GM12878 (cell line): ENCODE measurements around the gene ADAMTS17. TPM values are rescaled to one million over a fixed set of nuclear protein-coding genes. Genes with fewer than 3 reads are reported as not detected.

Experiments
- ATAC-seq: fragments of 200-7000 bp; cut with Tn5 transposase; 3 replicates; pipeline ENCODE4 v1.9.1; 2020; ENCODE audit warnings: mild to moderate bottlenecking, moderate library complexity
- BruUV-seq: library from RNA; stranded (reverse); fragments of 400-500 nt; replicated peaks from 2 replicates; lab custom pipeline; 2021; lab: Mats Ljungman, UMichigan
- CTCF ChIA-PET: fragments of 300-600 bp; sonication (Branson Sonifier 250); formaldehyde crosslinking; extraction: SDS; loops from one replicate; lab custom pipeline; 2021; ENCODE audit warnings: inconsistent platforms; lab: Yijun Ruan, JAX
- POLR2A ChIA-PET: fragments of 350-600 bp; formaldehyde crosslinking; extraction: SDS; loops from one replicate; lab custom pipeline; 2021; ENCODE audit warnings: inconsistent platforms; lab: Charles Lee
- RAD21 ChIA-PET: fragments of 300-600 bp; sonication (Branson Sonifier 250); formaldehyde crosslinking; loops from one replicate; lab custom pipeline; 2023; ENCODE audit warnings: antibody characterized with exemption; ENCODE audit not compliant: unreplicated experiment; lab: Charles Lee
- SMC1A ChIA-PET: fragments of 300-600 bp; sonication (Branson Sonifier 250); formaldehyde crosslinking; loops from one replicate; lab custom pipeline; 2023; ENCODE audit not compliant: unreplicated experiment, uncharacterized antibody; lab: Charles Lee
- DNase-seq: peaks from one replicate; pipeline ENCODE4 v3.0.0-alpha.2; 2011; ENCODE audit warnings: low read depth, low spot score
- FAIRE-seq: peaks from 3 replicates; lab custom pipeline; 2011; peaks lifted over from hg19 to GRCh38; lab: Jason Lieb, UNC
- H2AFZ ChIP-seq: 2 replicates; pipeline ENCODE4 v1.6.0; 2011; ENCODE audit warnings: low read depth, low read length, control low read depth; ENCODE audit not compliant: control insufficient read depth
- H3K27ac ChIP-seq: 2 replicates; pipeline ENCODE4 v1.5.1; 2011; ENCODE audit warnings: control low read depth; ENCODE audit not compliant: control insufficient read depth, insufficient read depth
- H3K27me3 ChIP-seq, 2 experiments: replicated peaks in 1 of 2; 2 replicates each; pipeline versions ENCODE4 v1.6.0 to v1.6.1; 2011; ENCODE audit warnings: low read length in 1 of 2; ENCODE audit not compliant: control insufficient read depth in 2 of 2, insufficient read depth in 2 of 2
- H3K36me3 ChIP-seq, 2 experiments: 2 replicates each; pipeline ENCODE4 v1.5.1; 2011; ENCODE audit warnings: low read length in 1 of 2; ENCODE audit not compliant: control insufficient read depth in 2 of 2, insufficient read depth in 2 of 2
- H3K4me1 ChIP-seq: 2 replicates; pipeline ENCODE4 v1.6.1; 2011; ENCODE audit warnings: mild to moderate bottlenecking, low read length, moderate library complexity, mixed read lengths; ENCODE audit not compliant: control insufficient read depth, insufficient read depth
- H3K4me2 ChIP-seq: 2 replicates; pipeline ENCODE4 v1.6.0; 2011; ENCODE audit warnings: control low read depth; ENCODE audit not compliant: control insufficient read depth, insufficient read depth
- H3K4me3 ChIP-seq: fragments of 200-600 bp; sonication (generic); 2 replicates; pipeline ENCODE4 v1.5.1; 2016
- H3K79me2 ChIP-seq: 2 replicates; pipeline ENCODE4 v1.6.0; 2011; ENCODE audit warnings: low read length; ENCODE audit not compliant: control insufficient read depth, insufficient read depth
- H3K9ac ChIP-seq: 2 replicates; pipeline ENCODE4 v1.8.0; 2011; ENCODE audit warnings: low read length, control low read depth, mixed read lengths; ENCODE audit not compliant: control insufficient read depth, insufficient read depth
- H3K9me3 ChIP-seq: replicated peaks from 3 replicates; pipeline ENCODE4 v1.5.1; 2011; ENCODE audit warnings: mild to moderate bottlenecking, low read length; ENCODE audit not compliant: control insufficient read depth, insufficient read depth
- H4K20me1 ChIP-seq: 2 replicates; pipeline ENCODE4 v1.6.0; 2011; ENCODE audit not compliant: control insufficient read depth, insufficient read depth
- ATF7 ChIP-seq: fragments of 450-650 bp; IDR thresholded peaks from 2 replicates; pipeline ENCODE4 v1.6.1; 2016; ENCODE audit warnings: low read depth, mild to moderate bottlenecking
- BACH1 ChIP-seq: fragments of 450-650 bp; IDR thresholded peaks from 2 replicates; pipeline ENCODE4 v1.6.1; 2017; ENCODE audit warnings: mild to moderate bottlenecking, borderline replicate concordance
- CHD1 ChIP-seq: IDR thresholded peaks from 2 replicates; pipeline ENCODE4 v1.6.1; 2012; ENCODE audit warnings: low read depth, low read length, improper control_type of control experiment
- HDAC2 ChIP-seq: fragments of 200-600 bp; sonication (generic); IDR thresholded peaks from 2 replicates; pipeline ENCODE4 v1.6.1; 2017
- JUNB ChIP-seq: IDR thresholded peaks from 2 replicates; pipeline ENCODE4 v1.6.1; 2016; ENCODE audit warnings: antibody characterized with exemption, mild to moderate bottlenecking
- KDM1A ChIP-seq: fragments of 200-600 bp; sonication (generic); IDR thresholded peaks from 2 replicates; pipeline ENCODE4 v1.6.1; 2016; ENCODE audit warnings: borderline replicate concordance
- SUPT20H ChIP-seq: IDR thresholded peaks from 2 replicates; pipeline ENCODE4 v1.6.1; 2011; ENCODE audit warnings: low read depth, mild to moderate bottlenecking, low read length, moderate library complexity, borderline replicate concordance; ENCODE audit not compliant: control insufficient read depth
- WGBS: methylation state at CpG from one replicate; pipeline ENCODE4 v1.1.6; 2016; ENCODE audit warnings: low lambda C conversion rate; ENCODE audit not compliant: insufficient replicate concordance, insufficient coverage; ENCODE audit errors: missing lambda C conversion rate; 5-methylcytosine and 5-hydroxymethylcytosine counted together
- in situ Hi-C: fragments of 300-500 bp; cut with MboI; formaldehyde crosslinking; loops from 9 replicates; pipeline ENCODE4 v1.14.3; 2018; ENCODE audit warnings: mixed read lengths
- intact Hi-C: fragments of 100-400 bp; cut with micrococcal nuclease; formaldehyde crosslinking; loops from one replicate; pipeline ENCODE4 v1.14.2; 2022; ENCODE audit not compliant: unreplicated experiment
- polyA plus RNA-seq, 11 experiments: library from polyadenylated mRNA; depleted of rRNA in 4 of 11; unstranded in 6 of 11; stranded (reverse) in 5 of 11; fragments of >200 nt; fragmentation: Nextera tagmentation in 4 of 11; fragmentation: Illumina TruSeq in 1 of 11; extraction: Ambion mirVana in 4 of 11; extraction: Trizol in 1 of 11; gene quantifications; 1 replicate in 1 of 11; 2 replicates in 10 of 11; pipeline versions ENCODE4 v1.2.1 to v1.2.3, GENCODE V29; 2011 to 2016; ENCODE audit warnings: inconsistent platforms in 2 of 11, missing spikeins in 2 of 11, low read depth in 1 of 11
- total RNA-seq, 4 experiments: library from RNA; depleted of rRNA in 3 of 4; stranded (reverse); fragments of >200 nt in 3 of 4; fragmentation: Illumina TruSeq in 1 of 4; extraction: Trizol in 1 of 4; gene quantifications; 2 replicates each; pipeline versions ENCODE4 v1.2.1 to v1.2.3, GENCODE V29; 2013 to 2021
- TF ChIP-seq, protein P1 (sequence below): IDR thresholded peaks from 2 replicates; pipeline ENCODE4 v1.6.1; 2012; ENCODE audit warnings: mild to moderate bottlenecking, low read depth, low read length
- TF ChIP-seq, protein P2 (sequence below): fragments of 450-650 bp; IDR thresholded peaks from 2 replicates; pipeline ENCODE4 v1.6.1; 2017; ENCODE audit warnings: antibody characterized with exemption, mild to moderate bottlenecking, moderate library complexity
- TF ChIP-seq, protein P3 (sequence below): IDR thresholded peaks from 2 replicates; pipeline ENCODE4 v1.6.1; 2011; ENCODE audit warnings: borderline replicate concordance, low read depth, mild to moderate bottlenecking, moderate library complexity, low read length; ENCODE audit not compliant: insufficient read depth, poor library complexity, severe bottlenecking
- TF ChIP-seq, protein P4 (sequence below): IDR thresholded peaks from 2 replicates; pipeline ENCODE4 v1.6.1; 2012; ENCODE audit warnings: low read depth, low read length, improper control_type of control experiment
- TF ChIP-seq, protein P5 (sequence below): IDR thresholded peaks from 2 replicates; pipeline ENCODE4 v1.6.1; 2011; ENCODE audit warnings: borderline replicate concordance, low read depth, mild to moderate bottlenecking, moderate library complexity, mixed read lengths, low read length; ENCODE audit not compliant: insufficient read depth; ENCODE audit errors: extremely low read length

Gene ADAMTS17
- total and polyA plus RNA-seq, 10 of the 15 experiments (the other 5 are each of a cell fraction or from before 2014, with no cell fraction given), result 0.04 to 0.50 (median 0.10) TPM; not detected in 4

DNA sequence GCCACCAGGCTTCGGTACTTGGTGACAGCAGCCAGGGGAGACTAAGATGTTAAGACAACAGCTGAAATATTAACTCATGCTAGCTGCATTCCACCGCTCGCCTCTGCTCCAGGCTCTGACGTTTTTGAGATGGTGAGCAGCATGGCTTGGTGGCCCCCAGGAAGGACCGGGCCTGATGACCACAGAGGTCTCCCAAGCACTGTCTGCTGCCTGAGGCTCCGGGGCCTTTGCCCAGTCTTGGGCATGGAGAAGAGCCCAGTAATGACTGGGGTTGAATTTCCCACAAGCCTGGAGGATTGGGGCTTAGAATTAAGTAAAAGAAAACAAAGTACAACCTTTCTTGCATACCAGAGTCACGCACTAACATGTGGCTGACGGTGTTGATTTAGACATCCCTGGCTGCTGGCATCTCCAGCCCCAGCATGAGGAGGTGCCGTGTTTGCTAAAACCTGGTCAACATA, 364.9 kb downstream of the ADAMTS17 start:
- Histone ChIP-seq H3K9ac (no peak overlapping the region), H3K36me3 (no peaks in the 10 kb centered on the region), H3K9me3 (no peaks in the 10 kb centered on the region), H3K4me2 (no peak overlapping the region), H3K79me2 (no peaks in the 10 kb centered on the region), H2AFZ (no peak overlapping the region), H4K20me1 (no peaks in the 10 kb centered on the region), H3K4me1 (no peaks in the 10 kb centered on the region), H3K27me3 (no peaks in the 10 kb centered on the region; a peak in 2 of 4 replicates), H3K4me3 (no peak overlapping the region), H3K27ac (no peak overlapping the region)
- ATAC-seq (no peak), FAIRE-seq (no peak), DNase-seq (no peak)
- 23% methylated on average over 9 of the region's 9 CpGs for WGBS
- in situ Hi-C loops, result no loop called here
- POLR2A ChIA-PET, result no interaction called here
- RAD21 ChIA-PET, result no interaction called here
- CTCF ChIA-PET, result no interaction called here
- SMC1A ChIA-PET, result no interaction called here
- BruUV-seq, result no TSS peak
- intact Hi-C loops, result no loop called here
- TF ChIP-seq SUPT20H, result no peak
- no peak for TF ChIP-seq CHD1
- TF ChIP-seq, protein P1, sequence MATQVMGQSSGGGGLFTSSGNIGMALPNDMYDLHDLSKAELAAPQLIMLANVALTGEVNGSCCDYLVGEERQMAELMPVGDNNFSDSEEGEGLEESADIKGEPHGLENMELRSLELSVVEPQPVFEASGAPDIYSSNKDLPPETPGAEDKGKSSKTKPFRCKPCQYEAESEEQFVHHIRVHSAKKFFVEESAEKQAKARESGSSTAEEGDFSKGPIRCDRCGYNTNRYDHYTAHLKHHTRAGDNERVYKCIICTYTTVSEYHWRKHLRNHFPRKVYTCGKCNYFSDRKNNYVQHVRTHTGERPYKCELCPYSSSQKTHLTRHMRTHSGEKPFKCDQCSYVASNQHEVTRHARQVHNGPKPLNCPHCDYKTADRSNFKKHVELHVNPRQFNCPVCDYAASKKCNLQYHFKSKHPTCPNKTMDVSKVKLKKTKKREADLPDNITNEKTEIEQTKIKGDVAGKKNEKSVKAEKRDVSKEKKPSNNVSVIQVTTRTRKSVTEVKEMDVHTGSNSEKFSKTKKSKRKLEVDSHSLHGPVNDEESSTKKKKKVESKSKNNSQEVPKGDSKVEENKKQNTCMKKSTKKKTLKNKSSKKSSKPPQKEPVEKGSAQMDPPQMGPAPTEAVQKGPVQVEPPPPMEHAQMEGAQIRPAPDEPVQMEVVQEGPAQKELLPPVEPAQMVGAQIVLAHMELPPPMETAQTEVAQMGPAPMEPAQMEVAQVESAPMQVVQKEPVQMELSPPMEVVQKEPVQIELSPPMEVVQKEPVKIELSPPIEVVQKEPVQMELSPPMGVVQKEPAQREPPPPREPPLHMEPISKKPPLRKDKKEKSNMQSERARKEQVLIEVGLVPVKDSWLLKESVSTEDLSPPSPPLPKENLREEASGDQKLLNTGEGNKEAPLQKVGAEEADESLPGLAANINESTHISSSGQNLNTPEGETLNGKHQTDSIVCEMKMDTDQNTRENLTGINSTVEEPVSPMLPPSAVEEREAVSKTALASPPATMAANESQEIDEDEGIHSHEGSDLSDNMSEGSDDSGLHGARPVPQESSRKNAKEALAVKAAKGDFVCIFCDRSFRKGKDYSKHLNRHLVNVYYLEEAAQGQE, result no peak
- TF ChIP-seq, protein P2, sequence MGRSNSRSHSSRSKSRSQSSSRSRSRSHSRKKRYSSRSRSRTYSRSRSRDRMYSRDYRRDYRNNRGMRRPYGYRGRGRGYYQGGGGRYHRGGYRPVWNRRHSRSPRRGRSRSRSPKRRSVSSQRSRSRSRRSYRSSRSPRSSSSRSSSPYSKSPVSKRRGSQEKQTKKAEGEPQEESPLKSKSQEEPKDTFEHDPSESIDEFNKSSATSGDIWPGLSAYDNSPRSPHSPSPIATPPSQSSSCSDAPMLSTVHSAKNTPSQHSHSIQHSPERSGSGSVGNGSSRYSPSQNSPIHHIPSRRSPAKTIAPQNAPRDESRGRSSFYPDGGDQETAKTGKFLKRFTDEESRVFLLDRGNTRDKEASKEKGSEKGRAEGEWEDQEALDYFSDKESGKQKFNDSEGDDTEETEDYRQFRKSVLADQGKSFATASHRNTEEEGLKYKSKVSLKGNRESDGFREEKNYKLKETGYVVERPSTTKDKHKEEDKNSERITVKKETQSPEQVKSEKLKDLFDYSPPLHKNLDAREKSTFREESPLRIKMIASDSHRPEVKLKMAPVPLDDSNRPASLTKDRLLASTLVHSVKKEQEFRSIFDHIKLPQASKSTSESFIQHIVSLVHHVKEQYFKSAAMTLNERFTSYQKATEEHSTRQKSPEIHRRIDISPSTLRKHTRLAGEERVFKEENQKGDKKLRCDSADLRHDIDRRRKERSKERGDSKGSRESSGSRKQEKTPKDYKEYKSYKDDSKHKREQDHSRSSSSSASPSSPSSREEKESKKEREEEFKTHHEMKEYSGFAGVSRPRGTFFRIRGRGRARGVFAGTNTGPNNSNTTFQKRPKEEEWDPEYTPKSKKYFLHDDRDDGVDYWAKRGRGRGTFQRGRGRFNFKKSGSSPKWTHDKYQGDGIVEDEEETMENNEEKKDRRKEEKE, result no peak
- TF ChIP-seq KDM1A, result no peak
- TF ChIP-seq HDAC2, result no peak
- TF ChIP-seq BACH1, result no peak
- TF ChIP-seq, protein P3, sequence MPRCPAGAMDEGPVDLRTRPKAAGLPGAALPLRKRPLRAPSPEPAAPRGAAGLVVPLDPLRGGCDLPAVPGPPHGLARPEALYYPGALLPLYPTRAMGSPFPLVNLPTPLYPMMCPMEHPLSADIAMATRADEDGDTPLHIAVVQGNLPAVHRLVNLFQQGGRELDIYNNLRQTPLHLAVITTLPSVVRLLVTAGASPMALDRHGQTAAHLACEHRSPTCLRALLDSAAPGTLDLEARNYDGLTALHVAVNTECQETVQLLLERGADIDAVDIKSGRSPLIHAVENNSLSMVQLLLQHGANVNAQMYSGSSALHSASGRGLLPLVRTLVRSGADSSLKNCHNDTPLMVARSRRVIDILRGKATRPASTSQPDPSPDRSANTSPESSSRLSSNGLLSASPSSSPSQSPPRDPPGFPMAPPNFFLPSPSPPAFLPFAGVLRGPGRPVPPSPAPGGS, result no peak
- TF ChIP-seq JUNB, result no peak
- TF ChIP-seq, protein P4, sequence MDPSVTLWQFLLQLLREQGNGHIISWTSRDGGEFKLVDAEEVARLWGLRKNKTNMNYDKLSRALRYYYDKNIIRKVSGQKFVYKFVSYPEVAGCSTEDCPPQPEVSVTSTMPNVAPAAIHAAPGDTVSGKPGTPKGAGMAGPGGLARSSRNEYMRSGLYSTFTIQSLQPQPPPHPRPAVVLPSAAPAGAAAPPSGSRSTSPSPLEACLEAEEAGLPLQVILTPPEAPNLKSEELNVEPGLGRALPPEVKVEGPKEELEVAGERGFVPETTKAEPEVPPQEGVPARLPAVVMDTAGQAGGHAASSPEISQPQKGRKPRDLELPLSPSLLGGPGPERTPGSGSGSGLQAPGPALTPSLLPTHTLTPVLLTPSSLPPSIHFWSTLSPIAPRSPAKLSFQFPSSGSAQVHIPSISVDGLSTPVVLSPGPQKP, result no peak
- no peak for TF ChIP-seq ATF7
- TF ChIP-seq, protein P5, sequence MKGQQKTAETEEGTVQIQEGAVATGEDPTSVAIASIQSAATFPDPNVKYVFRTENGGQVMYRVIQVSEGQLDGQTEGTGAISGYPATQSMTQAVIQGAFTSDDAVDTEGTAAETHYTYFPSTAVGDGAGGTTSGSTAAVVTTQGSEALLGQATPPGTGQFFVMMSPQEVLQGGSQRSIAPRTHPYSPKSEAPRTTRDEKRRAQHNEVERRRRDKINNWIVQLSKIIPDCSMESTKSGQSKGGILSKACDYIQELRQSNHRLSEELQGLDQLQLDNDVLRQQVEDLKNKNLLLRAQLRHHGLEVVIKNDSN, result no peak
